HEK293T (cell line): Measurements from ENCODE around the gene PTPN21.

Experiments used
- CTCF ChIA-PET: fragments of 350-600 bp; formaldehyde crosslinking; extraction: SDS; loops from one replicate; lab custom pipeline; 2021; ENCODE audit warnings: antibody characterized with exemption, inconsistent platforms; lab: Yijun Ruan, JAX
- POLR2A ChIA-PET: fragments of 350-600 bp; formaldehyde crosslinking; extraction: SDS; loops from one replicate; lab custom pipeline; 2020; ENCODE audit warnings: antibody characterized with exemption, inconsistent platforms; lab: Yijun Ruan, JAX
- DNase-seq: peaks from one replicate; pipeline ENCODE4 v3.0.0; 2012; ENCODE audit warnings: mixed read lengths; ENCODE audit errors: extremely low spot score
- ARNT ChIP-seq: fragments of 450-650 bp; IDR thresholded peaks from 2 replicates; pipeline ENCODE4 v1.6.1; 2017; ENCODE audit warnings: mild to moderate bottlenecking
- BHLHE40 ChIP-seq: fragments of 450-650 bp; IDR thresholded peaks from 2 replicates; pipeline ENCODE4 v1.6.1; 2016; ENCODE audit warnings: mild to moderate bottlenecking, moderate library complexity, borderline replicate concordance
- CTBP1 ChIP-seq: fragments of 450-650 bp; IDR thresholded peaks from 2 replicates; pipeline ENCODE4 v1.6.1; 2016; ENCODE audit warnings: borderline replicate concordance
- ELF4 ChIP-seq: fragments of 450-650 bp; IDR thresholded peaks from 2 replicates; pipeline ENCODE4 v1.6.1; 2017; ENCODE audit warnings: antibody characterized with exemption
- FOXA1 ChIP-seq: fragments of 450-650 bp; IDR thresholded peaks from 2 replicates; pipeline ENCODE4 v1.6.1; 2016; ENCODE audit warnings: mild to moderate bottlenecking
- FOXK2 ChIP-seq: fragments of 450-650 bp; IDR thresholded peaks from 2 replicates; pipeline ENCODE4 v1.6.1; 2016; ENCODE audit warnings: mild to moderate bottlenecking
- FOXM1 ChIP-seq: fragments of 450-650 bp; IDR thresholded peaks from 2 replicates; pipeline ENCODE4 v1.6.1; 2017; ENCODE audit warnings: mild to moderate bottlenecking, borderline replicate concordance
- HDGF ChIP-seq: fragments of 450-650 bp; IDR thresholded peaks from 2 replicates; pipeline ENCODE4 v1.6.1; 2017; ENCODE audit warnings: antibody characterized with exemption, borderline replicate concordance
- L3MBTL2 ChIP-seq: fragments of 450-650 bp; conservative IDR thresholded peaks from 2 replicates; pipeline ENCODE4 v1.6.1; 2016; ENCODE audit warnings: mild to moderate bottlenecking
- LEF1 ChIP-seq: fragments of 450-650 bp; IDR thresholded peaks from 2 replicates; pipeline ENCODE4 v1.6.1; 2017; ENCODE audit warnings: mild to moderate bottlenecking, borderline replicate concordance
- NFRKB ChIP-seq: fragments of 450-650 bp; IDR thresholded peaks from 2 replicates; pipeline ENCODE4 v1.6.1; 2016; ENCODE audit warnings: mild to moderate bottlenecking, moderate library complexity
- PKNOX1 ChIP-seq: fragments of 450-650 bp; IDR thresholded peaks from 2 replicates; pipeline ENCODE4 v1.6.1; 2016
- SP1 ChIP-seq: fragments of 450-650 bp; IDR thresholded peaks from 2 replicates; pipeline ENCODE4 v1.6.1; 2017
- SUZ12 ChIP-seq: fragments of 450-650 bp; IDR thresholded peaks from 2 replicates; pipeline ENCODE4 v1.6.1; 2016; ENCODE audit warnings: mild to moderate bottlenecking
- TARDBP ChIP-seq: fragments of 450-650 bp; IDR thresholded peaks from 2 replicates; pipeline ENCODE4 v1.6.1; 2016
- ZNF384 ChIP-seq: fragments of 450-650 bp; IDR thresholded peaks from 2 replicates; pipeline ENCODE4 v1.6.1; 2016

Gene PTPN21

GRCh38 chr14:88481059-88481458, 73.7 kb downstream of the PTPN21 start:
- CTCF ChIA-PET: no interaction called here

GRCh38 chr14:88479574-88479987, 75.2 kb downstream of the PTPN21 start:
- POLR2A ChIA-PET: no interaction called here

More at GRCh38 chr14:88481059-88481458, 73.7 kb downstream of the PTPN21 start:
- POLR2A ChIA-PET: no interaction called here
- TF ChIP-seq BHLHE40 (no peak), SP1 (no peak), FOXK2 (no peak), NFRKB (no peak), ARNT (no peak), HDGF (no peak)
- no peak for DNase-seq

GRCh38 chr14:88478931-88479330, 75.9 kb downstream of the PTPN21 start:
- POLR2A ChIA-PET: no interaction called here
- no peak for TF ChIP-seq L3MBTL2
- DNase-seq: no peak
- CTCF ChIA-PET: no interaction called here

More at GRCh38 chr14:88479574-88479987, 75.2 kb downstream of the PTPN21 start:
- no peak for DNase-seq
- CTCF ChIA-PET: no interaction called here
- TF ChIP-seq FOXA1 (no peak), ARNT (no peak), FOXK2 (no peak), TARDBP (no peak), ZNF384 (no peak), NFRKB (no peak), PKNOX1 (no peak), BHLHE40 (no peak), SUZ12 (no peak), L3MBTL2 (no peak), HDGF (no peak), FOXM1 (no peak), LEF1 (no peak)

GRCh38 chr14:88477513-88478250, 77.1 kb downstream of the PTPN21 start:
- ChIA-PET CTCF (no interaction called here), POLR2A (no interaction called here)
- DNase-seq: no peak
- no peak for TF ChIP-seq FOXA1

GRCh38 chr14:88476825-88477224, 78.0 kb downstream of the PTPN21 start:
- ChIA-PET POLR2A (no interaction called here), CTCF (no interaction called here)
- TF ChIP-seq FOXM1: no peak
- TF ChIP-seq ZNF384: no peak
- TF ChIP-seq CTBP1: no peak
- TF ChIP-seq SP1: no peak
- no peak for TF ChIP-seq ARNT
- DNase-seq: no peak

- TF ChIP-seq HDGF (no peak), FOXM1 (no peak), ZNF384 (no peak), PKNOX1 (no peak), FOXK2 (no peak), CTBP1 (no peak), SUZ12 (no peak)
- CTCF ChIA-PET: no interaction called here
- DNase-seq: no peak
- POLR2A ChIA-PET: no interaction called here
Measured at GRCh38 chr14:88476214-88476774, 78.5 kb downstream of the PTPN21 start.

- no peak for DNase-seq
- POLR2A ChIA-PET: no interaction called here
- CTCF ChIA-PET: no interaction called here
- TF ChIP-seq BHLHE40 (no peak), SP1 (no peak), FOXM1 (no peak), CTBP1 (no peak), LEF1 (no peak), L3MBTL2 (no peak), FOXK2 (no peak), HDGF (no peak), ELF4 (no peak), PKNOX1 (no peak), NFRKB (no peak), ARNT (no peak), FOXA1 (no peak)
Measured at GRCh38 chr14:88473791-88474190, 81.0 kb downstream of the PTPN21 start.
